Measurements from ENCODE around the gene BPNT1.

GRCh38 chr1:220119043-220119512, 29.5 kb upstream of the BPNT1 start:
- TF ChIP-seq POLR2AphosphoS5 (IDR thresholded peaks at IDR 0.05; ENCODE audit: low read depth, low read length): no peak
- no peak for TF ChIP-seq TAF1 (IDR thresholded peaks at IDR 0.05; ENCODE audit: borderline replicate concordance, insufficient read depth, low read length)
- no peak for TF ChIP-seq REST (IDR thresholded peaks at IDR 0.05; ENCODE audit: insufficient read depth in 1 of 2, low read depth in 2 of 2, low read length in 2 of 2)
